ENCODE measurements around the gene CCER1.

CCER1 gene

DNA sequence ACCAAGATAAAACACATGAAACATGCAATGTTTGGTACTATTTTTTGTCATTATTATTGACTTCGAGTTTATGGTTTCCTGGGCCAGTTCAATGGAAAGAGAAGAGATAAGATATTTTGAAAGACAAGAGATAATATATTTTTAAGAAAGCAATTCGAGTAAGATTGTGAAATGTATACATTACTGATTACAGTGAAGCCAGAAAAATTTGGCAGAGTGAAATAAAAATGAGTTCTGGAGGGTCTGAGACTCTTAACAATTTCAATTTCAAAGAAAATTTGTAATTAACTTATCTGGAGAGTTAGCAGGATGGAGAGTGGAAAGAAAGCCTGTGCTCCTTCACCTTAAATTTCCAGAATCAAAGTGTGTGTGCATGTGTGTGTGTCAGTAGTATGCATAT lies 17.3 kb downstream of the CCER1 start:
- DNase-seq (no peak), ATAC-seq (ENCODE audit: insufficient read depth, low read depth) (no peak)
- Histone ChIP-seq H3K36me3 (ENCODE audit: insufficient read depth, low read length) (no peaks in the 10 kb centered on the region), H2AFZ (ENCODE audit: low read depth, low read length) (no peak overlapping the region), H3K27me3 (ENCODE audit: insufficient read depth, low read length, poor library complexity) (no peaks in the 10 kb centered on the region), H3K79me2 (ENCODE audit: insufficient read depth, low read length) (no peaks in the 10 kb centered on the region), H4K20me1 (ENCODE audit: insufficient read depth, low read length) (no peaks in the 10 kb centered on the region), H3K9me3 (ENCODE audit: insufficient read depth, low read length, severe bottlenecking) (no peaks in the 10 kb centered on the region), H3K9ac (ENCODE audit: low read depth, low read length) (no peak overlapping the region), H3K27ac (ENCODE audit: low read length) (no peak overlapping the region), H3K4me1 (ENCODE audit: insufficient read depth, low read length) (no peaks in the 10 kb centered on the region), H3K4me3 (ENCODE audit: low read depth in 1 of 2, low read length in 2 of 2) (no peak overlapping the region), H3K4me2 (ENCODE audit: insufficient read depth, low read length) (no peak overlapping the region)
- TF ChIP-seq EZH2 (IDR thresholded peaks at IDR 0.05; ENCODE audit: borderline replicate concordance, low read depth, low read length, severe bottlenecking): no peak
- TF ChIP-seq, protein P1, sequence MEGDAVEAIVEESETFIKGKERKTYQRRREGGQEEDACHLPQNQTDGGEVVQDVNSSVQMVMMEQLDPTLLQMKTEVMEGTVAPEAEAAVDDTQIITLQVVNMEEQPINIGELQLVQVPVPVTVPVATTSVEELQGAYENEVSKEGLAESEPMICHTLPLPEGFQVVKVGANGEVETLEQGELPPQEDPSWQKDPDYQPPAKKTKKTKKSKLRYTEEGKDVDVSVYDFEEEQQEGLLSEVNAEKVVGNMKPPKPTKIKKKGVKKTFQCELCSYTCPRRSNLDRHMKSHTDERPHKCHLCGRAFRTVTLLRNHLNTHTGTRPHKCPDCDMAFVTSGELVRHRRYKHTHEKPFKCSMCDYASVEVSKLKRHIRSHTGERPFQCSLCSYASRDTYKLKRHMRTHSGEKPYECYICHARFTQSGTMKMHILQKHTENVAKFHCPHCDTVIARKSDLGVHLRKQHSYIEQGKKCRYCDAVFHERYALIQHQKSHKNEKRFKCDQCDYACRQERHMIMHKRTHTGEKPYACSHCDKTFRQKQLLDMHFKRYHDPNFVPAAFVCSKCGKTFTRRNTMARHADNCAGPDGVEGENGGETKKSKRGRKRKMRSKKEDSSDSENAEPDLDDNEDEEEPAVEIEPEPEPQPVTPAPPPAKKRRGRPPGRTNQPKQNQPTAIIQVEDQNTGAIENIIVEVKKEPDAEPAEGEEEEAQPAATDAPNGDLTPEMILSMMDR (IDR thresholded peaks at IDR 0.05; ENCODE audit: borderline replicate concordance, extremely low read depth, low read length, poor library complexity, severe bottlenecking): no peak

DNA sequence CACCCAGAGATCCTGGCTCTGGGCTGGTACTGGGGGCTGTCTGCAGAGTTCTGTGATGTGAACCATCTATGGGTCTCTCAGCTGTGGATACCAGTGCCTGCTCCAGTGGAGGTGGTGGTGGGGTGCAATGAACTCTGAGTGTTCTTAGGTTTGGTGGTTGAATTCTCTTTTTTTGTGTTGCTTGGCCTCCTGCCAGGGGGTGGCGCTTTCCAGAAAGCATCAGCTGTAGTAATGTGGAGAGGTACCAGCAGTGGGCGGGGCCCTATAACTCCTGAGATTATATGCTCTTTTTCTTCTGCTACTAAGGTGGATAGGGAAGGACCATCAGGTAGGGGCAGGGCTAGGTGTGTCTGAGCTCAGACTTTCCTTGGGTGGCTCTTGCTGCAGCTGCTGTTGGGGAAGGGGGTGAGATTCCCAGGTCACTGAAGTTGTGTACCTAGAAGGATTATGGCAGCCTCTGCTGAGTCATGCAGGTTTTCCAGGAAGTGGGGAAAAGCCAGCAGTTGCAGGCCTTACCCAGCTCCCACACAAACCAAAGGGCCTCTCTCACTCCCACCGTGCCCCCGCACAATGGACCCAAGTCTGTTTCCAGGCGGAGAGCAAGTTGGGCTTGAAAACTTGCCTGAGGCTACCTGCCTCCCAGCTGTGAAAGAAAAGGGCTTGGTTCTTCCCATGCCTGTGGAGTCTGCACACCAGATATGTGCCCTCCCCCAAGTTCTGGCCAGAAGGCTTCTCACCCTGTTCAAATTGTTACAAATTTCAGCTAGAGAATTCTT lies 18.6 kb downstream of the CCER1 start:
- no peaks in the 10 kb centered on the region for H3K9me3 ChIP-seq (ENCODE audit: insufficient read depth, low read length, severe bottlenecking)
- no peaks in the 10 kb centered on the region for H3K27me3 ChIP-seq (ENCODE audit: insufficient read depth, low read length, poor library complexity)
- no peak for TF ChIP-seq EZH2 (IDR thresholded peaks at IDR 0.05; ENCODE audit: borderline replicate concordance, low read depth, low read length, severe bottlenecking)
- TF ChIP-seq, protein P1 (IDR thresholded peaks at IDR 0.05; ENCODE audit: borderline replicate concordance, extremely low read depth, low read length, poor library complexity, severe bottlenecking): no peak
- H2AFZ ChIP-seq (ENCODE audit: low read depth, low read length): no peak overlapping the region
- H3K9ac ChIP-seq (ENCODE audit: low read depth, low read length): no peak overlapping the region
- no peak overlapping the region for H3K27ac ChIP-seq (ENCODE audit: low read length)
- DNase-seq: no peak
- ATAC-seq (ENCODE audit: insufficient read depth, low read depth): no peak
- H3K4me2 ChIP-seq (ENCODE audit: insufficient read depth, low read length): no peak overlapping the region
- H3K79me2 ChIP-seq (ENCODE audit: insufficient read depth, low read length): no peaks in the 10 kb centered on the region
- H3K4me1 ChIP-seq (ENCODE audit: insufficient read depth, low read length): no peaks in the 10 kb centered on the region
- no peaks in the 10 kb centered on the region for H3K36me3 ChIP-seq (ENCODE audit: insufficient read depth, low read length)
- no peak overlapping the region for H3K4me3 ChIP-seq (ENCODE audit: low read depth in 1 of 2, low read length in 2 of 2)
- no peaks in the 10 kb centered on the region for H4K20me1 ChIP-seq (ENCODE audit: insufficient read depth, low read length)

DNA sequence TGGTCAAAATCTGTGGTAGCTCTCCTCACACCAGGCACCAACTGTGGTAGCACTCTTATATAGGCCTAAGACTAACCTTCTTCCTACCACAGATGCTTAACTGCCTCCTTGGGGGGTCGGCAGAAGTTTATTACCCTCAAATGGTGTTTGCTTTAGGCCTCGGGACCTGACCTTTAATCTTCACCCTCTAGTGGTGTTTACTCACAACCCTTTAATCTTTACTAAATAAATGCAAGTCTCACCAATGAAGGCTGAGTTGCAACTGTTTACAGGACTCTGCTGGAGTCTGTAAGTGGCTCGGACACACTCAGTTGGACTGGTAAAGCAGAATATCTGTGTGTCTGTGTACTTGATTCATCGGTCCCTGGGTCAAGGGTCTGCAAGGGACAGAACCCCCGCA lies 29.4 kb downstream of the CCER1 start:
- Histone ChIP-seq H3K4me2 (ENCODE audit: insufficient read depth, low read length) (no peak overlapping the region), H3K36me3 (ENCODE audit: insufficient read depth, low read length) (no peaks in the 10 kb centered on the region), H4K20me1 (ENCODE audit: insufficient read depth, low read length) (no peaks in the 10 kb centered on the region), H3K9me3 (ENCODE audit: insufficient read depth, low read length, severe bottlenecking) (no peaks in the 10 kb centered on the region), H3K4me3 (ENCODE audit: low read depth in 1 of 2, low read length in 2 of 2) (no peak overlapping the region), H3K79me2 (ENCODE audit: insufficient read depth, low read length) (no peaks in the 10 kb centered on the region), H3K9ac (ENCODE audit: low read depth, low read length) (no peak overlapping the region), H3K4me1 (ENCODE audit: insufficient read depth, low read length) (no peaks in the 10 kb centered on the region), H2AFZ (ENCODE audit: low read depth, low read length) (no peak overlapping the region), H3K27me3 (ENCODE audit: insufficient read depth, low read length, poor library complexity) (peaks cover 3% of the 10 kb centered on the region), H3K27ac (ENCODE audit: low read length) (no peak overlapping the region)
- no peak for TF ChIP-seq EZH2 (IDR thresholded peaks at IDR 0.05; ENCODE audit: borderline replicate concordance, low read depth, low read length, severe bottlenecking)
- TF ChIP-seq, protein P1 (IDR thresholded peaks at IDR 0.05; ENCODE audit: borderline replicate concordance, extremely low read depth, low read length, poor library complexity, severe bottlenecking): no peak
- no peak for ATAC-seq (ENCODE audit: insufficient read depth, low read depth)
- DNase-seq: no peak
